OCI-LY3 (cell line): ENCODE measurements around the gene FKBP4.

Experiments used
- H2AFZ ChIP-seq: fragments of 200-600, 300-600 bp; shearing (Covaris generic); 2 replicates; pipeline ENCODE4 v1.6.0; 2014; ENCODE audit warnings: antibody characterized with exemption, low read depth, low read length
- H3K27ac ChIP-seq: fragments of 200-600, 300-600 bp; sonication (generic); 2 replicates; pipeline ENCODE4 v1.5.1; 2014; ENCODE audit warnings: mild to moderate bottlenecking, low read length, moderate library complexity, mixed read lengths
- H3K27me3 ChIP-seq: fragments of 200-600, 300-600 bp; sonication (generic); 2 replicates; pipeline ENCODE4 v1.6.1; 2014; ENCODE audit warnings: low read depth, low read length, mixed read lengths
- H3K36me3 ChIP-seq: fragments of 200-600, 300-600 bp; sonication (generic); replicated peaks from 2 replicates; pipeline ENCODE3; 2014; ENCODE audit warnings: low read depth, low read length, mixed read lengths
- H3K4me1 ChIP-seq: fragments of 300-600, 200-600 bp; sonication (generic); 2 replicates; pipeline ENCODE4 v1.6.1; 2014; ENCODE audit warnings: low read length, mixed read lengths
- H3K4me2 ChIP-seq: fragments of 200-600, 300-600 bp; sonication (generic); 2 replicates; pipeline ENCODE4 v1.6.1; 2014; ENCODE audit warnings: low read length, mixed read lengths
- H3K4me3 ChIP-seq: fragments of 300-600, 200-600 bp; sonication (generic); 2 replicates; pipeline ENCODE4 v1.5.1; 2014; ENCODE audit warnings: antibody characterized with exemption, mild to moderate bottlenecking, low read length, moderate library complexity
- H3K79me2 ChIP-seq: fragments of 300-600, 200-600 bp; shearing (Covaris generic); 2 replicates; pipeline ENCODE4 v1.6.1; 2014; ENCODE audit warnings: mild to moderate bottlenecking, low read length, mixed read lengths
- H3K9ac ChIP-seq: fragments of 300-600, 200-600 bp; shearing (Covaris generic); 2 replicates; pipeline ENCODE4 v1.6.0; 2014; ENCODE audit warnings: mild to moderate bottlenecking, low read length, moderate library complexity
- H3K9me3 ChIP-seq: fragments of 200-600, 300-600 bp; shearing (Covaris generic); 2 replicates; pipeline ENCODE4 v1.6.1; 2014; ENCODE audit warnings: low read length, mixed read lengths; ENCODE audit not compliant: insufficient read depth
- H4K20me1 ChIP-seq: fragments of 200-600, 300-600 bp; sonication (generic); 2 replicates; pipeline ENCODE4 v1.6.1; 2016; ENCODE audit warnings: low read length, mixed read lengths; ENCODE audit not compliant: insufficient read depth
- EZH2phosphoT487 ChIP-seq: fragments of 200-600 bp; shearing (Covaris generic); IDR thresholded peaks from 2 replicates; pipeline ENCODE4 v1.6.1; 2018; ENCODE audit warnings: antibody characterized with exemption, mixed run types, low read depth
- TF ChIP-seq, protein P1 (sequence below): fragments of 200-600, 300-600 bp; sonication (generic); IDR thresholded peaks from 2 replicates; pipeline ENCODE4 v1.5.1; 2014; ENCODE audit warnings: antibody characterized with exemption, low read length, low read depth

Gene FKBP4

DNA sequence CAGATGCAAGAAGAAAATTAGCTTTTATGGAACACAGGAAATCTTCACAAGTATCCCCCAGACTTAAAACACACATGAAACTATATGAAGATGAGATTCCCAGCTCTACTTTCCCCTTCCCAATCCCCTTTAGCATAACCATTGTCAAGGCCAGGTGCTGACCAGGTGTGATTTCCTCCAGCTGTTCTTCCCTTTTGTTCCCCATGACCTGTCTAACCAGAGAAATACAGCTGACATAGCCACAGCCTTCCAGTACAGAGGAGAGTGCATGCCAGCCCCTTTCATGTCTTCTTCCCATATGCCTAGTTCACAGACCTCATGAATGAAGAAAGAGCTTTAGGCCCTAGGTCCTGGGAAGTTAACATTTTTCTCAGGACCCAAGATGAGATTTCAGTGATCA is 43.5 kb upstream of the FKBP4 start:
- Histone ChIP-seq H3K27me3 (0 out of 2 replicates have a peak, but pooled peaks cover 9% of the 10 kb centered on the region), H3K9me3 (no peaks in the 10 kb centered on the region), H3K9ac (no peak overlapping the region), H3K27ac (no peak overlapping the region), H3K79me2 (no peaks in the 10 kb centered on the region), H4K20me1 (no peaks in the 10 kb centered on the region), H3K4me1 (no peaks in the 10 kb centered on the region), H3K4me2 (no peak overlapping the region), H2AFZ (no peak overlapping the region), H3K4me3 (no peak overlapping the region), H3K36me3 (no peaks in the 10 kb centered on the region)
- TF ChIP-seq, protein P1, sequence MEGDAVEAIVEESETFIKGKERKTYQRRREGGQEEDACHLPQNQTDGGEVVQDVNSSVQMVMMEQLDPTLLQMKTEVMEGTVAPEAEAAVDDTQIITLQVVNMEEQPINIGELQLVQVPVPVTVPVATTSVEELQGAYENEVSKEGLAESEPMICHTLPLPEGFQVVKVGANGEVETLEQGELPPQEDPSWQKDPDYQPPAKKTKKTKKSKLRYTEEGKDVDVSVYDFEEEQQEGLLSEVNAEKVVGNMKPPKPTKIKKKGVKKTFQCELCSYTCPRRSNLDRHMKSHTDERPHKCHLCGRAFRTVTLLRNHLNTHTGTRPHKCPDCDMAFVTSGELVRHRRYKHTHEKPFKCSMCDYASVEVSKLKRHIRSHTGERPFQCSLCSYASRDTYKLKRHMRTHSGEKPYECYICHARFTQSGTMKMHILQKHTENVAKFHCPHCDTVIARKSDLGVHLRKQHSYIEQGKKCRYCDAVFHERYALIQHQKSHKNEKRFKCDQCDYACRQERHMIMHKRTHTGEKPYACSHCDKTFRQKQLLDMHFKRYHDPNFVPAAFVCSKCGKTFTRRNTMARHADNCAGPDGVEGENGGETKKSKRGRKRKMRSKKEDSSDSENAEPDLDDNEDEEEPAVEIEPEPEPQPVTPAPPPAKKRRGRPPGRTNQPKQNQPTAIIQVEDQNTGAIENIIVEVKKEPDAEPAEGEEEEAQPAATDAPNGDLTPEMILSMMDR, result no peak
- no peak for TF ChIP-seq EZH2phosphoT487

DNA sequence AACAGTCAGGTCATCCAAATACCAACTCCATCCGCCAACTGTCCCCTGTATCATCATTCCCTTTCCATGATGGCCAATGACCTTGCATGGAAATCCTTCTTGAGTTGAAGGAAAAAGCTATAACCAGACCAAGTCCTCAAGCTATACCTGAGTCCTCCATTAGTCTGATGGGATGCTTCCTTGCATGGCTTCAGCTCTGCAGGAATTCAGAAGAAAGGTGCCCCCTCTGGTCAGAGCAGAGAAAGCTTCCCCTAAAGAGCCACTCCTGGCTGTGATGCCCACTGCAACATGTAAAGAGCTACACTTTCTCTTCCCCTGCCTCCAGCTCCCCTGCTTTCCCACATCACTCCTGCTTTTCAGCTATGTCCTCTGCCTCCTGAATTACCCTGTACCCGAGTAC is 43.1 kb upstream of the FKBP4 start:
- 0 out of 2 replicates have a peak, but pooled peaks cover 9% of the 10 kb centered on the region for H3K27me3 ChIP-seq
- no peak overlapping the region for H2AFZ ChIP-seq
- no peaks in the 10 kb centered on the region for H4K20me1 ChIP-seq
- no peak for TF ChIP-seq EZH2phosphoT487
- no peak overlapping the region for H3K4me3 ChIP-seq
- no peaks in the 10 kb centered on the region for H3K36me3 ChIP-seq
- H3K79me2 ChIP-seq, result no peaks in the 10 kb centered on the region
- no peaks in the 10 kb centered on the region for H3K4me1 ChIP-seq
- H3K4me2 ChIP-seq, result no peak overlapping the region
- no peak overlapping the region for H3K27ac ChIP-seq
- H3K9ac ChIP-seq, result no peak overlapping the region
- H3K9me3 ChIP-seq, result no peaks in the 10 kb centered on the region

DNA sequence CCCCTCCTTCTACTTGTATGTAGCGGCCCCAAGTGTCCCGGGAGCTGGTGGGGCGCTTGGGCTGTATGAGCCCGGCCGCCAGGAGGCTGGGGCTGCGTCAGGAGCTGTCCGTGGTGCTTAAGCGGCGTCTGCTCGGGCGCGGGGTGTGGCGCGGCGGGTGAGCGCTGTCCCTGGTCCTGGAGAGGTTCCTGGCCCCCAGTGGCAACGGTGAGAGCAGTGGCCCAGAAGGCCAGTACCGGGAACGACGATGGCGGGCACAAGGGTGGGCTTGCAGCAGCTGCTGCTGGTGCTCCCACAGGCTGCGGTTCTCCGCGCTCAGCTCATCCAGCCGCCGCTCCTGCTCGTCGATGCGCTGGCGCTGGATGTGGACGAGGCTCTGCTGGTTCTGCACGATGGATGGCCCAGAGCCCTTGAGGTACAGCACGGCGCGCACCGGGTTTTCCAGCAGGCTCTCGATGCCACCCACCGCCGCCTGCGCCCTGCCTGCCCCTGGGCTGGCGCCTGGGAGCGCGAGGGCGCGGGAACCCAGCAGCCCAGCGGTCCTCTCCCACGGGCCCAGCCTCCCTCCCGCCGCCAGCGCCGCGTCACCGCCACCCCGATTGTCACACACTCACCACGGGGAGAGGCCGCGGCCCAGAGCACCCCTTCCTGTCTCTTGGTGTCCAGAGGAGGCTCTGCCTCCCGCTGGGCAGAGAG is 41.9 kb upstream of the FKBP4 start:
- Histone ChIP-seq H3K9ac (no peak overlapping the region), H3K4me2 (no peak overlapping the region), H4K20me1 (no peaks in the 10 kb centered on the region), H3K9me3 (no peaks in the 10 kb centered on the region), H3K4me3 (no peak overlapping the region), H3K27me3 (0 out of 2 replicates have a peak, but pooled peaks cover 9% of the 10 kb centered on the region), H2AFZ (no peak overlapping the region), H3K4me1 (no peaks in the 10 kb centered on the region), H3K27ac (no peak overlapping the region), H3K79me2 (no peaks in the 10 kb centered on the region), H3K36me3 (no peaks in the 10 kb centered on the region)
- TF ChIP-seq, protein P1, result no peak
- TF ChIP-seq EZH2phosphoT487, result no peak

DNA sequence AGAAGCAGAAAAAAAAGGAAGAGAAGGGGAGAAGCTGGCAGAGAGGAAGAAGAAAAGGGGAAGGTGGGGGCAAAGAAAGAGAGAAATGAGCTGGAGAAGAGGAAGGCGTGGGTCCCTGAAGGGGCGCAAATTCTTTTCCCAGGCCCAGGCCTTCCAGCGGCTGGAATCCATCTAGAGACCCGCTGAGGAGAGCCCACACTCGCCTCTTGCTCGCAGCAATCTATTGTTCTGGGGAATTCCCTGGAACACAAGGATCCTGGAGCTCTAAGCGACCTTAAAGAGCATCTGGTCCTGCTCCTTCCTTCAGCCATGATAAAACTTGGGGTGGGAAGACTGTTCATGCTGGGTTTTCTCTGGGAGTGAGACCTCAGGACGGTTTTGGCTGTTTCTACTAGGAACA is 41.2 kb upstream of the FKBP4 start:
- Histone ChIP-seq H3K4me1 (no peaks in the 10 kb centered on the region), H3K79me2 (no peaks in the 10 kb centered on the region), H3K4me2 (no peak overlapping the region), H3K36me3 (no peaks in the 10 kb centered on the region), H3K4me3 (no peak overlapping the region), H2AFZ (no peak overlapping the region), H3K9me3 (no peaks in the 10 kb centered on the region), H3K27ac (no peak overlapping the region), H3K27me3 (0 out of 2 replicates have a peak, but pooled peaks cover 15% of the 10 kb centered on the region), H3K9ac (no peak overlapping the region), H4K20me1 (no peaks in the 10 kb centered on the region)
- TF ChIP-seq, protein P1, result no peak
- TF ChIP-seq EZH2phosphoT487, result no peak
